ENCODE data around the gene NPEPL1.
"Not testable (repeated sequence)": the region's sequence is repeated elsewhere in the genome, so short reads cannot be mapped to it uniquely, and the experiment has no call there.

The NPEPL1 gene

GRCh38 chr20:58740356-58741308 lies 48.0 kb downstream of the NPEPL1 start:
- DNase-seq (ENCODE audit: low read depth in 3 of 3): no peak

GRCh38 chr20:58741384-58741783 lies 48.8 kb downstream of the NPEPL1 start:
- no peak for DNase-seq (ENCODE audit: low read depth in 3 of 3)

- no peak for DNase-seq (ENCODE audit: low read depth in 3 of 3)
Measured at GRCh38 chr20:58742668-58743566, 50.3 kb downstream of the NPEPL1 start.

GRCh38 chr20:58743929-58744534 lies 51.4 kb downstream of the NPEPL1 start:
- no peak for DNase-seq (ENCODE audit: low read depth in 3 of 3)

GRCh38 chr20:58744836-58745235 lies 52.2 kb downstream of the NPEPL1 start:
- no peak for DNase-seq (ENCODE audit: low read depth in 3 of 3)

GRCh38 chr20:58745391-58745790 lies 52.8 kb downstream of the NPEPL1 start:
- no peak for DNase-seq (ENCODE audit: low read depth in 3 of 3)

- DNase-seq (ENCODE audit: low read depth in 3 of 3): no peak
Measured at GRCh38 chr20:58746620-58747019, 54.0 kb downstream of the NPEPL1 start.

- DNase-seq (ENCODE audit: low read depth in 3 of 3): no peak
Measured at GRCh38 chr20:58747211-58747610, 54.6 kb downstream of the NPEPL1 start.

GRCh38 chr20:58748618-58749017 lies 56.0 kb downstream of the NPEPL1 start:
- DNase-seq (ENCODE audit: low read depth in 3 of 3): no peak

- no peak for DNase-seq (ENCODE audit: low read depth in 3 of 3)
Measured at GRCh38 chr20:58749098-58749769, 56.6 kb downstream of the NPEPL1 start.

GRCh38 chr20:58749979-58750378 lies 57.4 kb downstream of the NPEPL1 start:
- DNase-seq (ENCODE audit: low read depth in 3 of 3): no peak

GRCh38 chr20:58750706-58751105 lies 58.1 kb downstream of the NPEPL1 start:
- DNase-seq (ENCODE audit: low read depth in 3 of 3): not testable (repeated sequence)

- DNase-seq (ENCODE audit: low read depth in 3 of 3): no peak
Measured at GRCh38 chr20:58751979-58752378, 59.4 kb downstream of the NPEPL1 start.

- DNase-seq (ENCODE audit: low read depth in 3 of 3): no peak
Measured at GRCh38 chr20:58752565-58752964, 60.0 kb downstream of the NPEPL1 start.

- DNase-seq (ENCODE audit: low read depth in 3 of 3): no peak
Measured at GRCh38 chr20:58753267-58753921, 60.8 kb downstream of the NPEPL1 start.

GRCh38 chr20:58753922-58754551 lies 61.4 kb downstream of the NPEPL1 start:
- DNase-seq (ENCODE audit: low read depth in 3 of 3): no peak

GRCh38 chr20:58754584-58754983 lies 62.0 kb downstream of the NPEPL1 start:
- DNase-seq (ENCODE audit: low read depth in 3 of 3): no peak

- no peak for DNase-seq (ENCODE audit: low read depth in 3 of 3)
Measured at GRCh38 chr20:58755062-58755697, 62.6 kb downstream of the NPEPL1 start.

- DNase-seq (ENCODE audit: low read depth in 3 of 3): no peak
Measured at GRCh38 chr20:58755766-58756449, 63.3 kb downstream of the NPEPL1 start.

- no peak for DNase-seq (ENCODE audit: low read depth in 3 of 3)
Measured at GRCh38 chr20:58756450-58756775, 63.8 kb downstream of the NPEPL1 start.
